Measurements from ENCODE around the gene STARD6.
"Not testable (repeated sequence)": the region's sequence is repeated elsewhere in the genome, so short reads cannot be mapped to it uniquely, and the experiment has no call there.

Gene STARD6, protein sequence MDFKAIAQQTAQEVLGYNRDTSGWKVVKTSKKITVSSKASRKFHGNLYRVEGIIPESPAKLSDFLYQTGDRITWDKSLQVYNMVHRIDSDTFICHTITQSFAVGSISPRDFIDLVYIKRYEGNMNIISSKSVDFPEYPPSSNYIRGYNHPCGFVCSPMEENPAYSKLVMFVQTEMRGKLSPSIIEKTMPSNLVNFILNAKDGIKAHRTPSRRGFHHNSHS

DNA sequence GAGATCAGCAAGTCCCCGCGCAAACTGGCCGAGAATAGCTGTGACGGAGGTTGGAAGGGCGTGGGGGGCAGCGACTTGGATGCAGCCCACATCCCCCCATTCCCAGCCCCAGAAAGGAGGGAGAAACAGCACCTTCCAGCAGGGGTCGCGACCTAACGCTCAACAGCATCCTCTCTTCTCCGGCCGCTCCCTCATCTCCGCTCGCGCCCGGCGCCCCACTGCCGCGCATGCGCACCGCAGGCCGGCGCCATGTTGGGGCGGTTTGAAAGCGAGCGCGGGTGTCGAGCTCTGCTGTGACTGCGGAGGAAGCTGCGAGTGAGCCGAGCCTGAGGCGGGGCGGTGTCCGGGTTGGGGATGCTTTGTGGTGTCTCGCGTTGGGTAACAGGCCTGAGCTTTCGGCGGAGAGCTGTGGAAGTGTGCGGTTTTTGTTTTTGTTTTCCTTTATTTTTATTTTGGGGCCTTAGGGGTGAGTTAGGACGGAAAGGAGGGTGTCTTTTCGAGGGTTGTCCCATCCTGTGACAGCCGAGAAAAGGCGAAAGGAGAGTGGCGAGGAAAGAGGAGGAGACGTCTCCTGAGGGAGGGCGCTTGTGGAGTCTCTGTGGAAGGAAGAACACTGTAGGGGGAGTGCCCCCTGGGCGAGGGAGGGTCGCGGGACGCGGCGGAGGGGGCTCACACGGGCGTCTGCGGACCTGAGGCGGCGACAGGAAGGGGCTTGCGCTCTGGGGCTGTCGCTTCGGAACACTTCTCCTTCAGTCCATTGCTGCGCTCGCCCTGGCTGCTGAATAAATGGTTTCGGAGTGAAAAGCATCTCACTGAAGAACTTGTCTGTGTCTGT lies at the start of gene STARD6, which contains the start of gene C18orf54:
STARD6 (minus strand) TSS at position 199 of the 835 bp plus-strand sequence. CDS start 3,285 bp downstream, outside the sequence.
C18orf54 (plus strand) TSS at position 247 of the 835 bp plus-strand sequence. CDS start 2,667 bp downstream, outside the sequence.
- DNase-seq (ENCODE audit: low read depth in 2 of 2): peak; percentile 72 to 75

DNA sequence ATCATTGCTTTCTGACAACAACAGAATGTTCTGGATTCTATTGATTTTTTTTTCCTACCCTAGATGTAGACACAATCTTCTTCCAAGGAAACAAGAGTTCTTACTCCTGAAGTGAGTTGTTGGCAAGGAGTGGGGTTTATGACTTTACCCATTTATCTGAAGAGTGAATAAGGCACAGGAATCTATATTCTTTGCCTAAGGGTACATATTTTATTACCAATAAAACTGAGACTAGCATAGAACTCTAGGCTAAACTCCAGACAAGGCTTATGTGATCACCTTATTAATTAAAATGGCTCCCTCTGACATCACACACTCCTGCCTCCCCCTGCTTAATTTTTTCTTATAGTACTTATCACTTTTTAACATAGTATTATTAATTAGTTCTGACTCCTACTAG lies 47.6 kb upstream of the STARD6 start:
- no peak for DNase-seq (ENCODE audit: low read depth in 2 of 2)

DNA sequence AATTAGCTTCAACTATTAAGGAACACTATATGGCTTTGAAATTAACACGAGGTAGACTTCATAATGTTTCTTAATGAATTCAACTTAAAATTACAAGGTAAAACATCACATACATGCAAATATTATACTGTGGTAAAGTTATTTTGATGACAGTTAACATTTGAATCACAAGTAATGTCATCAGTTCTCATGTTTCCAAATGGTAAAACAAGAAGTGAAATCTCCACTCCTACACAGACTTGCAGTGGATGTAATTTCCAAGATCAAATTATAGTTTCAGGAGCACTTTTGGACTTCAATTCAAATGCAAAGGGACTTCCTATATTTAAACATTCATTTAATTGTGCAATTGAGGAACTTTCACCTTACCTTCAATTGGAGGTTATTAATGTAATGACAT lies 39.1 kb upstream of the STARD6 start:
- no peak for DNase-seq (ENCODE audit: low read depth in 2 of 2)

DNA sequence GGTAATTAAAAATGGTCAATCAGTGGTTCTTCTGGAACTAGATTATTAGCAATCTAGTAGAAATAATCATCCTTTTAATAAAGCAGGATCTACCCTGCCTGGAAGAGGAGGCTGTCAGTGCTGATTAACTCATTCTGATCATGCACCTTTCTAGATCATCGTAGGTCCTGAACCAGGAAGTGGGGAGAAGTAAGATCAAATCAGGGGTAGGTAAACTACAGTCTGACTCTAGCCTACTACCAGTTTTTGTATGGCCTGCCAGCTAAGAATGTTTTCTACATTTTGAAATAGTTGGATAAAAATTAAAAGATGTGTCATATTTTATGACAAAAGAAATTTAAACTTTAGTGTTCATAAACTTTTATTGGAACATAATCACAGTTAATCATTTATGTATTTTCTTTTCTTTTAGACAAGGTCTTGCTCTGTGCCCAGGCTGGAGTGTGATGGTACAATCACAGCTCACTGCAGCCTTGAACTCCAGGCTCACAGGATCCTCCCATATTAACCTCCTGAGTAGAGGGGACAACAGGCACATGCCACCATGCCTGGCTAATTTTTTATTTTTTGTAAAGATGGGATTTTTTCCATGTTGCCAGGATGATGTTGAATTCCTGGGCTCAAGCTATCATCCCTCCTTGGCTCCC lies 36.1 kb upstream of the STARD6 start:
- no peak for DNase-seq (ENCODE audit: low read depth in 2 of 2)

DNA sequence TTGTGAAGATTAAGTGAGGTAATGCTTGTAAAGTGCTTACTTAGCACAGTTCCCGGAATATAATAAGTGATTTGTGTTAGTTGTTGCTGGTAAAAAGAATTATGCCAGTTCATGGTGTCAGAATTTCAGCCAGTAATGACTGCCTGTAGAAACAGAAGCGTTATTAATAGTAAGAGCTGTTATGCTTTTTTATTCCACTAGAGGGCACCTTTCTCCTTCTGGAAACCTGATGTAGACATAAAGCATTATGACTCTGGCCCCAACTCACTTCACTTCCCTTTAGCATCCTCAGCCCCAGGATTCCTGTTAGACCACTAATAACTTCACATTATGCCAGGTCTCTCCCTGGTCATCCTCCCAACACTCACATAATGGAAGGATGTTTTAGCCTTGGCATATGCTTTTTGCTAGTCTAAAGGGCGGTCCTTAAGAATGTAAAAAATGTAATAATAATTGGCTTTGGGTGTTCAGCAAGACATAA lies 34.9 kb upstream of the STARD6 start:
- DNase-seq (ENCODE audit: low read depth in 2 of 2): peak; percentile 13 to 33

DNA sequence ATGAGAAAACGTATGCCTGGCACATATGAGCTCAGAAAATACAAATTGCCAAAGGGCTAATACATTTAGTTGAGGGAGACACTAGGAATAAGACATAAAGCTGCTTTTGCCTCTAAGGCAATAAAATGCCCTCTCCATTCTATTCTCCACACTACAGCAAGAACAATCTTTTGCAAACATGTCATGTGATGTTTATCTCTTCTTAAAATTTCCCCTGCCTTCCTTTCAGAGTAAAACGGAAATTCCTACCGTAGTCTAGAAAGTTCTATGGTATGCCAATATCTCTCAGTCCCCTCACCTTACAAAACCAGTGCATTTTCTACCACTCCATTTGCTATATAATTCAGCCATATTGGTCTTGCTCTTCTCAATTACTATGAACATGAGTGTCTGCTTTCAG lies 33.2 kb upstream of the STARD6 start:
- DNase-seq (ENCODE audit: low read depth in 2 of 2): no peak

DNA sequence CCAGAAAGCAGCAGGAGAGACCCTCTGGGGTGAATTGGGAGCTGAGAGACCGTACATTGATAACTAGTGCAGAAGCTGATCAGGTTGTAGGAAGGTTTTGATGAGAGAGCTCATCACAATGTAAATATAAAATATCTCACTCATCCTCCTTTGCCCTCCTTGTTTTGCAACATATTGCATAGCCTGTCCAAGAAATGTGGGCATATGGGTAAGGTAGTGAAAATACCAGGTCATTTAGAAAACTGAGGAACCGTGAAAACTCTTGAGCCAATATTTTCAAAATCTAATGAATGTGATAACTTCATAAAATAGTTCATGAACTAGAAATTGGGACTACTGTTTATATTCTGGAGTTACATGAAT lies 31.5 kb upstream of the STARD6 start:
- DNase-seq (ENCODE audit: low read depth in 2 of 2): no peak

DNA sequence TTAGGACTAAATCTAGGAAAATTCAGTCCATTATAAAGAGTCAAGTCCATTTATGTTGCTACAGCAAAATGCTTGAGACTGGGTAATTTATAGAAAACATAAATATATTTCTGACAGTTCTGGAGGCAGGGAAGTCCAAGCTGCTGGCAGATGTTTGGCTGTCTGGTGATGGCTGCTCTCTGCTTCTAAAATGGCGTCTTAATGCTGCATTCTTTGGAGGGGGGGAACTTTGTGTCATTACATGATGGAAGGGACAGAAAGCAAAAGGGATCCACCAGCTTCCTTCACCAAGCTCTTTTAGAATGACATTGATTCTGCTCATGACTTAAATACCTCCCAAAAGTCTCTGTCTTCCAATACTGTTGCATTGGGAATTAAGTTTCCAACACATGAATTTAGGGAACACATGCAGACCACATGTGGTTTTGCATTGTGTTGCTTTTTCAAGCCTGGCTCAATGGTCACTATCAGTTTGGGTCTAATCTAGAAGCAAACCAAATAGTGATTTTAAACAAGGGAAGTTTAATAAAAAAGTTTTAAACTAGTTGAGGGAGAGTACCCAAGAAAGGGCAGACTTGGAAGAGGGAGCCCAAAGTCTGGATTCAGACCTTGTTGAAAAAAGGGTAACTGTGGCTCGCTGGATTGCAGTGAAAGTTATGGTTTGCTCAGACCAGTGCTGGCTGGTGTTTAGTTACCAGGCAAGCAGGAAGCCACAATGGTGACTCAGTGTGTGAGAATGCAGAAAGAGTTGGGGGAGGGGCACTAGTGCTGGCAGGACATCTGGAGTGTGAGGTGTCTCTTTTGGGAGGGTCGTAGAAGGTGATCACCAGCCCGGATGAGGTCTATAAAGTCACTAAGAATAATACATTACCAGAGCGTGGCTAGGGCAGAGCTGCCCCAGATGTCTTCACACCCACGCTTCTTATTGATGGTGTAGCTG lies 30.8 kb upstream of the STARD6 start:
- DNase-seq (ENCODE audit: low read depth in 2 of 2): peak; percentile 61 to 66

DNA sequence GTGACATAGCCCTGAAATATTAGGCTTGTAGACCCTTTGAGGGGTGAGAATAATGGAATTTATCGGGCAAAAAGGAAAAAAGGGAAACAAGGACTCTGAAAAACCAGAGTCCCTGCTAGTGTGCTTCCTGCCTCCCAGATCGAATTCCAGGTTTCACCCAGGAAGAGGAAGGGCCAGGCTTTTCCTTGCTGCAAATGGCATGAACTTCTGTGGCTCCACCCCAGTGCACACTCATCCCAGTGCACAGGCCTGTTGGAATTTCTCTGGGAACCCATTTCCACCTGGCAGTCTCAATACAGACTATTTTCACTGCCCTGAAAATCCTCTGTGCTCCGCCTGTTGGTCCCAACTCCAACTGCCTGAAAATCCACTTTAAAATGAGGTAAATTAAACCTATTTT lies 30.0 kb upstream of the STARD6 start:
- no peak for DNase-seq (ENCODE audit: low read depth in 2 of 2)

DNA sequence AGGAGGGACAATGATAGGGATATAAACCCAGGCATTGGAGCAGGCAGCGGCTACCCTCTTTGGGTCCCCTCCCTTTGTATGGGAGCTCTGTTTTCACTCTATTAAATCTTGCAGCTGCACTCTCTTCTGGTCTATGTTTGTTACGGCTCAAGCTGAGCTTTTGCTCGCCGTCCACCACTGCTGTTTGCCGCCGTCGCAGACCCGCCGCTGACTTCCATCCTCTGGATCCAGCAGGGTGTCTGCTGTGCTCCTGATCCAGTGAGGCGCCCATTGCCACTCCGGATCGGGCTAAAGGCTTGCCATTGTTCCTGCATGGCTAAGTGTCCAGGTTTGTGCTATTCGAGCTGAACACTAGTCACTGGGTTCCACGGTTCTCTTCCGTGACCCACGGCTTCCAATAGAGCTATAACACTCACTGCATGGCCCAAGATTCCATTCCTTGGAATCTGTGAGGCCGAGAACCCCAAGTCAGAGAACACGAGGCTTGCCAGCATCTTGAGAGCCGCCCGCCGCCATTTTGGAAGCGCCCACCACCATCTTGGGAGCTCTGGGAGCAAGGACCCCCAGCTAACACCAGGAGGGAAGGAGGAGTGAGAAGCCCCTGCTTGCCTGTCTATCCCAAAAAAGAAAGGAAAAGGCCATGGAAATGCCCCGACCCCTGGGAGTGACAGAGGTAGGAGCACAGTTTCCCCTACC lies 29.3 kb upstream of the STARD6 start:
- DNase-seq (ENCODE audit: low read depth in 2 of 2): not testable (repeated sequence)

DNA sequence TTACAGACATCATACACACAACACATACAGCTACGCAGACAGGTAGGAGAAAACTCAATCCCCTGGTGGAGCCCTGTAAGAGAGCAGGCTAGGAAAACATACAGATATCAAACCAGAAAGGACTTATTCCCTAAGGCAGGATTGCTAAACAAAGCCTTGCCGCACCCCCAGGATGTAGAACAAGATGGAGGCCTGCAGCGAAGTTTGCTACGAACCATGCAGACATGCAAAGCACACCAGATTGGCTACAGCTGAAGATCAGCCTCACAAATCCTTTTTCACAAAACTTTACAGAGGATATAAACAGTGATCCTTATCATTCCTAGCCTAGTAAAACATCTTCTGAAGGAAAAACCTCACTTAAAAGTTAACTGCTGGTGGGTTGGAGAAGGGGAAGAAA lies 28.4 kb upstream of the STARD6 start:
- DNase-seq (ENCODE audit: low read depth in 2 of 2): no peak

DNA sequence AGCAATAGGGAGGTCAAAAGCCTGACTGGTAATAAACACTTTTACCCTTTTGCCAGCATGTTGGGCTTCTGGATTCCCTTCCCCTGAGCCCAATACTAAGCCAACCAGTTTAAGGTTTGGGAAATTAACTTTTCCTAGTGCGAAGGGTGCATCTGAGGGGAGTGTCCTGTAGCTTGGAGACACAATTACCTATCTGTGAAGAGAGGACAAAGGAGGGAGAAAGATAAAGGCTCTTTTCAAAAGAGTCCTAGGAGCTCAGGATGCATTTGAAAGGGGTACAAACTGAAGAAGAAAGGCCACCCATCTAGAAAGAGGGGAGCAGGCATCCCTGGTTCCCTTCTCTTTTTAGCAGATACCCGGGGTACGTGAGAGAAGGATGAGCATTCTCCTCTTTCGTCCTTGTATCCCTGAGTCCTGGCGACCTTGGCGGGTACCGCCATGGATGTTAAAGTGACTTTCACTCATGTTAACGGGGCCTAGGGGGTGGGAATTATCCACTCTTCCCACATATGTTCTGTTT lies 25.1 kb upstream of the STARD6 start:
- no peak for DNase-seq (ENCODE audit: low read depth in 2 of 2)

DNA sequence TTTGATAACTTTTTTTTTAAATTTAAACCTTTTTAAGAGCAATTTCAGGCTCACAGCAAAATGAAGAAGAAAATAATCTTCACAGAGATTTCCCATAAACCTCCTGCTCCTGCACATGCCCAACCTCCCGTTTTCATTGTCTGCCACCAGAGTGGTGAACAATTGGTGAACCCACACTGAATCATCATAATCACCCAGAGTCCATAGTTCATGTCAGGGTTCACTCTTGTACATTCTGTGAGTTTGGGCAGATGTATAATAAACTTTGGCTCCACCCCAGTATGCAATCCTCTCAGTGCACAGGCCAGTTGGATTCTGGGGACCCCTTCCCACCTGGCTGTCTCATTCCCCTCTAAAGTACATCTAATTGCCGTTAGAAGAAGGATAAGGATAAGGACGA lies 24.4 kb upstream of the STARD6 start:
- DNase-seq (ENCODE audit: low read depth in 2 of 2): no peak

DNA sequence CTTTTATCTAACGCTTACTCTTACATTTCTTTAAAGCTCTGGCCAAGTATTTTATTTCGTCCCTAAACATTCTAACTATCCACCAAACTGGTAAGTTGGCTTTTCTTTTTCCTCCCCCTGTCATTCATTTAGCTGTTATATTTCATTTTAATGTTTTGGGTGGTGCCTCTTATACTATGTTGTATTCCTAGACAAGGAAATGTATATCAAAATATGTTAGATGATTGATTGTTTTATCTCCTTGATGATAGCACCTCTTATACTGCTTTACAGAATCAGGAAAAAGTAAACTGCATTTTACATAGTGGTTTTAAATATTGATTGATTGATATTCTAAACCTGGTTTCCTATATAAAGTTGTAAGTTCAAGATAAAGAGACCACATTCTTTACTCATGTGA lies 24.0 kb upstream of the STARD6 start:
- no peak for DNase-seq (ENCODE audit: low read depth in 2 of 2)

DNA sequence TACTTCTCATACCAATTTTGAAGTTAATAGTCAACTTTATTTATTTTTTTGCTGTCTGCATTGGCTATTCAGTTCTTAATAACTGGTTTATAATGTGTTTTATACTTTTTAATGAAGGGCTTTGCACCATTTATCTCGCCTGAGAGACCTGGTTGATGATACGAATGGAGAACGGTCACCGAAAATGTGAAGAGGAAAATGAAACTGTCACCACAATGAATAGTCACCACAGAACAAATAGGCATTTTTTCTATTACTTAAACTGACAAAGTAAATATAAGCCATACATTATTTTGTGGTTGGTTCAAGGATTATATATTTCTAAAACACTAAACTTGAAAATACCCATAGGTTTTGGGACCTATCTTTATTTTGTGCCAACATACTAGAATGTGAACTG lies 20.4 kb upstream of the STARD6 start:
- no peak for DNase-seq (ENCODE audit: low read depth in 2 of 2)

DNA sequence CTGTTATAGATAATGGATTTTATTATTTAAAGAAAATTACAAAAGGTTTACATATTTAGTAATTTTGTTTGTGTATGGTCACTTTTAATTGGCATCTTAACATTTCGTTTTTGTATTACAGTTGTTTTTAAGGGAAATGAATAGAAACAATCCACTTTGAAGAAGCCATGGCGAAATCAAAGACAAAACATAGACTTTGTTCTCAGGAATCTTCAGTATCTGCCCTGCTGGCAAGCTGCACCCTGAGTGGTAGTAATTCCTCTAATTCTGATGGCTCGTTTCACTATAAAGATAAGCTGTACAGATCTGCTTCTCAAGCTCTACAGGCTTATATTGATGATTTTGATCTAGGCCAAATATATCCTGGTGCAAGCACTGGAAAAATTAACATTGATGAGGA lies 2.7 kb upstream of the STARD6 start:
- DNase-seq (ENCODE audit: low read depth in 2 of 2): no peak

DNA sequence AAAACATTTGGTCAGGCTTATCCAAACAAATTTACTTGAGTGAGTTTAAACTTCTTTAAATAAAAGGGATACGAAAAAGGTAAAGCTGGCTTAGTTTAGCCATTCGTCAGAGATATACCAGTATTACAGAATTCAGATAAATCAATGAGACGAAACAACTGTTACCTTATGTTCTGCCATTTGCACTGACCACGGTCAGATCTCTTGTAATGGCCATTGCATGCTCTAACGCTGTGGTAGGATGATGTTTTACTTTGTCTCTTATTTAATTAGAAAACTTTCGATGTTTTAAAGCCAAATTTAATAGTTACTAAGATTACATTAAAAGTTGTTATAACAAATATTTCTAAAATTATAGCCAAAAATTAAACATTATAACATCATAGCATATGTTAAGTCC lies 1.6 kb upstream of the STARD6 start:
- DNase-seq (ENCODE audit: low read depth in 2 of 2): no peak

DNA sequence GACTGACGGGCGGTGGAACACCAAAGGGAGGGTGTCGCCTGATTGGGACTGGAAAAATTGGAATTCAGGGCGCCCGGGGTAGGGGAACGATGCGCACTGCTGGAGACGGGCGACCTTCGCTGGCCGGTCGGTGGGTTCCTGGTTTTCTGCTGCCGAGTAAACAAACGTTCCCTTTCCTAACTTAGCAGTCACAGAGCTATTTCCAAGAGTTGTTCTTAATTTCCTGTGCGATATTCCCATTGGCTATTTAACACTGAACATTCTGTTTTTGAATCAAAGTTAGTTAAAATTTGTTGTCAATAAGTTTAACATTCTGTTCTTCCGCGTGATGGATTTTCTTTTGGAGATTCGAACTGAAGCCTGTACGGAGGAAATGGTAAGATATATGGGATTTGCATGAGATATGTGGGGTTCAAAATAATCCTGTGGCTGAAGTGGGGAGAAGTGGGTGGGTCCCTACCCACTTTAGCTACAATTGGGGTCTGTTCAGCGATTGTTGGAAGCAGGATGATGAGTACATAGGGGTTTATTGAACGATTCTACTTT lies 910 bp upstream of the STARD6 start:
- DNase-seq (ENCODE audit: low read depth in 2 of 2): no peak

DNA sequence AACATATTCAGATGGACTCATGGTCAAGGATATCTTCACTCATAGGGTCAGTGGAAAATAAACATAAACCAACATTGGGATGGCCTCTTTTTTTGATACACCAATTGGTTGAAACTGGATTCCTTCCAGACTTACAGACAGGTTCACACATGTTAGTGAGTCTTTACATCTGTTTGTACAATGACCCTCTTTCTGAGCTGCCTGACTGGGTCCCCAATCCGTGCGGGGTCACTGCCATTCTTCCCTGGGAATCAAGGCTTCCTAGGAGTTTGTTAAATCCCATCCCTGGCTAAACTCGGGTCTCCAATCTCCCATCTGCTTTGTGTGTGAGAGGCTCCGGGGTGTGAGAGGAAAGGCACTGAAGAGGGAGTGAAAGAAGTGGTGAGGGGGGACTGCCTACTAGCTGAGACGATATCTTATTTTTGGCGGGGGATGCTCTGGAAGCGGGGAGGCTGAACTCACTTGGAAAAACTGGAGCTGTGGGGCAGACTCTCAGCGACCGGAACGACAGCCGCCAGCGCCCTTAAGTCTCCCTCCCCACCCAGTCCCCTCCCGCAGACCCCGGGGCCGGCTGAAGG lies 487 bp downstream of the STARD6 start:
- no peak for DNase-seq (ENCODE audit: low read depth in 2 of 2)

DNA sequence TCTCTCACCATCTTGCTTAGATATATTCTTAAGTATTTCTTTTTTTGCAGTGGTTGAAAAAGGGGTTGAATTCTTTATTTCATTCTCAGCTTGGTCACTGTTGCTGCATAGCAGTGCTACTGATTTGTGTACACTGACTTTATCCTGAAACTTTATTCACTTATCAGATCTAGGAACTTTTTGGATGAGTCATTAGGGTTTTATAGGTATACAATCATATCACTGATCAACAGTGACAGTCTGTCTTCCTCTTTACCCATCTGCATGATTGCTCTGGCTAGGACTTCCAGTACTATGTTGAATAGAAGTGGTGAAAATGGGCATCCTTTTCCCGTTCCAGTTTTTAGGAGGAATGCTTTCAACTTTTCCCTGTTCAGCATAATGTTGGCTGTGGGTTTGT lies 6.5 kb downstream of the STARD6 start:
- no peak for DNase-seq (ENCODE audit: low read depth in 2 of 2)
